GM10248 (cell line): ENCODE results near the gene EXD3.

ENCODE experiments used
- CTCF ChIA-PET: fragments of 300-600 bp; sonication (Branson Sonifier 250); formaldehyde crosslinking; extraction: SDS; loops from one replicate; lab custom pipeline; 2021; ENCODE audit warnings: antibody characterized with exemption; lab: Yijun Ruan, JAX
- POLR2A ChIA-PET: fragments of 350-650 bp; sonication (Branson Sonifier 250); formaldehyde crosslinking; extraction: SDS; loops from one replicate; lab custom pipeline; 2020; ENCODE audit warnings: antibody characterized with exemption; lab: Yijun Ruan, JAX
- DNase-seq: peaks from one replicate; pipeline ENCODE4 v3.0.0; 2012; ENCODE audit errors: extremely low spot score
- CTCF ChIP-seq: IDR thresholded peaks from 2 replicates; pipeline ENCODE4 v1.5.1; 2012; ENCODE audit warnings: mild to moderate bottlenecking, low read depth; ENCODE audit errors: extremely low read depth, missing control alignments, control extremely low read depth

EXD3 gene

DNA sequence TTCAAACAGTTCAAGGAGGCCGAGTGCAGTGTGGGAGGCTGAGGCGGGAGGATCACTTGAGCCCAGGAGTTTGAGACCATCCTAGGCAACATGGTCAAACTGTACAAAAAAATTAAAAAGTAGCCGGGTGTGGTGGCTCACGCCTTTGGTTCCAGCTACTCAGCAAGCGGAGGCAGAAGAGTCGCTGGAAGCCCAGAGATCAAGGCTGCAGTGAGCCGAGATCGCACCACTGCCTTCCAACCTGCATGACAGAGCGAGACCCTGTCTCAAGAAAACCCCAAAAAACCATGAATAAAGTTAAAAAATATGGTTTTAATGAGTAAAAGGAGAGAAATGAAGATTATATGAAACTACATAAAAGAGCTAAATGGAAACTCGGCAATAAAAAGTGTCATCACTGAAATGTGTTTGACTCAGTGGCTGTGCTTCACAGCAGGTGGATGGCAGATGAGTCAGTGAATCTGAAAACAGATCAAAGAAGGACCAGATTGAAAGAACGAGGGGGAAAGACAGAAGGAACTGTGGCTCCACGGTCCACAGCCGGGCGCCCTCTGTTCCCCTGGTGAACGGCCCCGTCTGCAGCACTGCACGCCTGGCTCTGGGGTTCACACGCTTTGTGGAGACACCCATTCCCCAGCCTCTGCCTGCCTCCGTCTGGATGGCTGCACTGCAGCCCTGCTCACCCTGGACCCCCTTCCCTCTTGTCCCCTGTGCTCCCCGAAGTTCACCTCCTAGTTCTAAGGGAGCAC lies 25.1 kb downstream of the EXD3 start:
- ChIA-PET POLR2A (no interaction called here), CTCF (no interaction called here)
- DNase-seq = no peak
- no peak for TF ChIP-seq CTCF

DNA sequence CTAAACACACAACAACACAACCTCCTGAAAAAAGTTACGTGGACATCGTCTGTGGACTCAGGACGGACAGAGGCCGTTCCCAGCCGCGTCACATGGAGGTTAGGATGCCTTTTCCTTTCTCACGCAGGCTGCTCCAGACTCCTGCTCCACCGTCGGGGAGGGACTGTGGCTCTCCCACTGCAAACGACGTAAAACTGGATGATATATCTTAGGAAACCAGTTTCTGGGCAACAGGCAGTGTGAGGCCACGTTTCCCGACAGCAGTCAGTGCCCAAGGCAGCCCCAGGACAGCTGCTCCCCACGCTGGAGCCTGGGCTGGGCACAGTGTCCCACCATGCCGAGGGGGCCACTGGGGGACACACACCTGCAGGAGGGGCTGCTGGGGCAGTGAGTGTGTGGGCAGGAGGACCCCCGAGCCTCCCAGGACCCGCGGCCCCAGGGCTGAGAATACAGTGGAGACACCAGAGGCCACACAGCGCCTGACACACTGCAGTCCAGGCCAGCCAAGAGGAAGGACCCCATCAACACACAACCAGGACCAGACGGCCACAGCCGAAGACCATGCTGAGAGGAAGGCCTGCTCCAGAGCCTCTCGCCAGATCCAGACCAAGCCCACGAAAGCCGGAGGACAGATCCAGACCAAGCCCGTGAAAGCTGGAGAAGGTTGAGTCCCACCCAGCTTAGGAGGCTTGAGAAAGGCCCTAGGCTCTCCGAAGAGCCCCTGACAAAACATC lies 26.2 kb downstream of the EXD3 start:
- ChIA-PET POLR2A (no interaction called here), CTCF (no interaction called here)
- no peak for TF ChIP-seq CTCF
- no peak for DNase-seq

DNA sequence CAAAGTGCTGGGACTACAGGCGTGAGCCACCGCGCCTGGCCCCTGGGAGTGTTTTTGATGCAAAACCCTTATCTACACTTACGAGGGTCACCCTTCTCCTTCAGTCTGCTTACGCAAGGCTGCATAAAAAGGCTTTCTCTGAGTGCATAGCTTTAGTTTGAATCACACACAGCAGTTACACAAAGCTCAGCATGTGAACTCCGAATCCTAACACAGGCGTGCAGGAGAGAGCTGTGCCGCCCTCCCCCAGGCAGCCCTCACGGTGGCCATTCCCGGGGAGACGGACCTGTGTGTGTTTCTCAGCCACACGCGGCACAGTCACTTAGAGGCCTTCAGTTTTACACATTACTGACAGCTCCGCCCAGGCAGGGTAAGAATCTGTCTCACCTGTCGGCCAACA lies 26.7 kb downstream of the EXD3 start:
- POLR2A ChIA-PET = no interaction called here
- TF ChIP-seq CTCF = no peak
- CTCF ChIA-PET = no interaction called here
- no peak for DNase-seq

DNA sequence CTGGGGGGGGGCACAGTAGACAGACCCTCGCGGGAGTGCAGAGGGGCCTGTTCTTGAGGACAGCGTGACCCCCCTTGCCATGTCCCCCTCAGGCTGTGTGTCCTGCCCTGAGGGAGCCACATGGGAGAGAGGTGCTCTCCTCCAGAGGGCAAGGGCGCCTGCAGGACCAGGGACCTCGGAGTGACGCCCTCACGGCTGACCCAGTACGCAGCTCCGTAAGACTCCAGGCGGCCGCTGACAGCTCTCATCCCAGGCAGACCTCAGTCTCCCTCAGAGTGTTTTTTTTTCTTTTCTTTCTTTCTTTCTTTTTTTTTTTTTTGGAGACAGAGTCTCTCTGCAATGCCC lies 27.3 kb downstream of the EXD3 start:
- CTCF ChIA-PET = no interaction called here
- POLR2A ChIA-PET = no interaction called here
- TF ChIP-seq CTCF = no peak
- DNase-seq = no peak

DNA sequence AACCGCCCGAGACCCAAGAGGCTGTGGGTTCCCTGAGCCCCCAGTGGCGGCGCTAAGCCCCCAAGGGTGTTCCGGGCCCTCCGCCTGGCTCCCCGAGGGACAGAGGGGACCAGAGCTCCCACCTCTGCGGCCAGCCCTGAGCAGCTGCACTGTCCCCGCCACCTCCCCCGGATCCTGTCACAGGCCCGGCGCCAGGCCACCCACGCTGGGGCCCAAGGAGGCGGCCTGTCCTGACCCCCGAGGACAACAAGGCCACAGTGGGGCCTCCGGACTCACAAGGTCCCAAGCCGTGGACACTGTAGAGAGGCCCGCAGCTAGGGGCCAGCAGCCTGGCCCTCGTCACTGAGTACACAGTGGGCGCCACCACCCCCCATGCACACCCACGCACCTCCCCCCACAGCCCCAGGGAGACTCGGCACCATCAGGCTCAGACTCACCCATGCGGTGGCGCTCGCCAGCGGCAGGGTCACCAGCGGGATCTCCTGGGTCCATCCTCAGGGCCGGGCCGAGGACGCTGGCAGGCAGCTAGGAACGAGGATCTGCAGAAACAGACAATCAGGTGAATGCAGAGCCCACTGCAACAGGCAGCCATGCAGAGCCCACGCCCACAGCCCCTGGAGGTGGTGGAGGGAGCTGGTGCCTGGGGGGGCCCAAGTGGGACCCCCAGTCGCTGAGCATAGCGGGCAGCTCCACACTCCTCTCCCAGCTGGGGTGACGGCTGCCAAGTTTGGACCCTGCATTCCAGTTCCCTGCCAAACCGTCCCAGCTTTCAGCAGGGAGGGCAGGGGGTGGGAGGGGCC lies 27.9 kb downstream of the EXD3 start:
- no peak for DNase-seq
- CTCF ChIA-PET = no interaction called here
- TF ChIP-seq CTCF = no peak
- POLR2A ChIA-PET = no interaction called here
